ENCODE measurements around the gene MGAT5B. TPM values are rescaled to one million over a fixed set of nuclear protein-coding genes. Genes with fewer than 3 reads are reported as not detected.

The MGAT5B gene
- total RNA-seq, 1 experiment from 2014 or later: 4.4 TPM

DNA sequence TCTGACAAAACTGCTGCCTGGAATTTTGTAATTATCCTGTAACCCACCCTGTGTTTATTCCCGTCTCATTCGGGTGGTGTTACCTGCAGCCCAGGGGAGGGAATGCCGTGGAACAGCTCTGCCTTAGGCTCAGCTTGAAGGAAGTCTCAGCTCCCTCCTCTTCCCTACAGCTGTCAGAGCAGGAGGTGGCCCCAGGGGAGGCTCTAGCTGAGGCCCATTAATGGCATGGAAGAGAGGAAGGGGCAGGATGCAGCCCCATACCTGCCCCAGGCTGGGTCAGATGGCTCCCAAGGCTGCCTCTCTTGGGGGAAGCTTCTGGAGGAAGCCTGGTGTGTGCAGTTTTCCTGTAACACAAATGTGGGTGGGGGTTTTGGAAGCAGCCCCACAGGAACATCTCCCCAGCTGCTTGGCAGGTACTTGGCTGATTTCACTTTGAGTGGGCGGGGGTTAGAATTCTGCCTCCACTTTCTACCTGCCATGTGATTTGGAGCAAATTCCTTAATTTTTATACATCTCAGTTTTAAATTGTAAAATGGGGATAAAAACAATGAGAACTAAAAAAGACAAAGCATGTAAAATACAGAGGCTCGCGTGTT is 103.9 kb downstream of the MGAT5B start:
- ChIA-PET CTCF (no interaction called here), RAD21 (ENCODE audit: low non-redundant PET in 1 of 2, low total read pairs in 2 of 2, uncharacterized antibody in 2 of 2, unreplicated experiment in 2 of 2) (no interaction called here), POLR2A (no interaction called here)
- peaks cover 0 to 26% of the 10 kb centered on the region in 2 experiments; a peak in 3 of 4 replicates for H3K4me1 ChIP-seq (ENCODE audit: control insufficient read depth in 1 of 2, insufficient read depth in 2 of 2, low read length in 2 of 2)
- no peaks in the 10 kb centered on the region for H3K9me2 ChIP-seq (ENCODE audit: insufficient read depth)
- no peaks in the 10 kb centered on the region for H3K9me3 ChIP-seq (ENCODE audit: control insufficient read depth in 1 of 2, insufficient read depth in 1 of 2, low read depth in 1 of 2, low read length in 2 of 2)
- no peaks in the 10 kb centered on the region for H3K36me3 ChIP-seq (ENCODE audit: control insufficient read depth in 1 of 2, insufficient read depth in 2 of 2, low read length in 2 of 2)
- H4K20me1 ChIP-seq (ENCODE audit: insufficient read depth): no peaks in the 10 kb centered on the region
- no peak overlapping the region for H2AFZ ChIP-seq (ENCODE audit: low read depth, low read length, poor library complexity, severe bottlenecking)
- intact Hi-C loops (cut with micrococcal nuclease): no loop called here
- ATAC-seq (no peak), DNase-seq (ENCODE audit: low read depth, low spot score) (no peak)
- no TSS peak for BruUV-seq (replicated peaks)
- no peak overlapping the region for H3K9ac ChIP-seq (ENCODE audit: low read length)
- H3K4me3 ChIP-seq (replicated peaks in 1 of 2; ENCODE audit: low read depth in 1 of 2, low read length in 2 of 2): no peak overlapping the region
- H3K79me2 ChIP-seq (ENCODE audit: insufficient read depth, low read length): no peaks in the 10 kb centered on the region
- H3K27ac ChIP-seq (ENCODE audit: low read depth, low read length): no peak overlapping the region
- H3K27me3 ChIP-seq (ENCODE audit: insufficient read depth, low read length): peaks cover 3% of the 10 kb centered on the region; the same call in 1 of the 2 replicates
- H3K4me2 ChIP-seq (ENCODE audit: low read length): no peak overlapping the region
- TF ChIP-seq CBX3 (IDR thresholded peaks at IDR 0.05; ENCODE audit: low read depth) (no peak), CEBPB (IDR thresholded peaks at IDR 0.05; ENCODE audit: low read depth) (no peak), POLR2AphosphoS5 (IDR thresholded peaks at IDR 0.05; ENCODE audit: low read depth, low read length) (no peak), RAD21 (IDR thresholded peaks at IDR 0.05; ENCODE audit: low read depth) (no peak)

GRCh38 chr17:76973040-76973439 is 104.8 kb downstream of the MGAT5B start:
- Histone ChIP-seq H3K4me1 (ENCODE audit: control insufficient read depth in 1 of 2, insufficient read depth in 2 of 2, low read length in 2 of 2) (peaks cover 0 to 26% of the 10 kb centered on the region in 2 experiments; a peak in 3 of 4 replicates), H3K9me2 (ENCODE audit: insufficient read depth) (no peaks in the 10 kb centered on the region), H3K9me3 (ENCODE audit: control insufficient read depth in 1 of 2, insufficient read depth in 1 of 2, low read depth in 1 of 2, low read length in 2 of 2) (peaks cover 0 to 6% of the 10 kb centered on the region in 2 experiments; a peak in 1 of 4 replicates), H3K9ac (ENCODE audit: low read length) (no peak overlapping the region), H3K4me3 (replicated peaks in 1 of 2; ENCODE audit: low read depth in 1 of 2, low read length in 2 of 2) (no peak overlapping the region), H3K27ac (ENCODE audit: low read depth, low read length) (no peak overlapping the region), H3K36me3 (ENCODE audit: control insufficient read depth in 1 of 2, insufficient read depth in 2 of 2, low read length in 2 of 2) (no peaks in the 10 kb centered on the region), H3K4me2 (ENCODE audit: low read length) (no peak overlapping the region), H3K79me2 (ENCODE audit: insufficient read depth, low read length) (no peaks in the 10 kb centered on the region), H2AFZ (ENCODE audit: low read depth, low read length, poor library complexity, severe bottlenecking) (no peak overlapping the region), H4K20me1 (ENCODE audit: insufficient read depth) (no peaks in the 10 kb centered on the region), H3K27me3 (ENCODE audit: insufficient read depth, low read length) (peaks cover 3% of the 10 kb centered on the region; the same call in 1 of the 2 replicates)
- TF ChIP-seq POLR2A (IDR thresholded peaks at IDR 0.05; ENCODE audit: borderline replicate concordance, extremely low read depth, insufficient read depth, insufficient read length): no peak
- TF ChIP-seq EZH2 (IDR thresholded peaks at IDR 0.05): no peak
- no peak for TF ChIP-seq CBX3 (IDR thresholded peaks at IDR 0.05; ENCODE audit: low read depth)
- no peak for TF ChIP-seq EZH2phosphoT487 (IDR thresholded peaks at IDR 0.05; ENCODE audit: borderline replicate concordance)
- TF ChIP-seq CTCF (IDR thresholded peaks at IDR 0.05 in 2 of 3, conservative IDR thresholded peaks at IDR 0.05 in 1 of 3; ENCODE audit: borderline replicate concordance in 1 of 3, insufficient read depth in 1 of 3, low read depth in 2 of 3, low read length in 2 of 3): no peak
- TF ChIP-seq JUND (IDR thresholded peaks at IDR 0.05): no peak
- no peak for TF ChIP-seq FOSL1 (IDR thresholded peaks at IDR 0.05; ENCODE audit: low read depth)
- no peak for TF ChIP-seq ZBTB33 (IDR thresholded peaks at IDR 0.05; ENCODE audit: extremely low read depth, insufficient replicate concordance, low read length)
- ChIA-PET CTCF (no interaction called here), POLR2A (no interaction called here), RAD21 (ENCODE audit: low non-redundant PET in 1 of 2, low total read pairs in 2 of 2, uncharacterized antibody in 2 of 2, unreplicated experiment in 2 of 2) (no interaction called here)
- no TSS peak for BruUV-seq (replicated peaks)
- no peak for DNase-seq (ENCODE audit: low read depth, low spot score)
- intact Hi-C loops (cut with micrococcal nuclease): no loop called here
- no peak for ATAC-seq
